Measurements from ENCODE around the gene CHRNA9.
"Not testable (repeated sequence)": the region's sequence is repeated elsewhere in the genome, so short reads cannot be mapped to it uniquely, and the experiment has no call there.

Gene CHRNA9, protein sequence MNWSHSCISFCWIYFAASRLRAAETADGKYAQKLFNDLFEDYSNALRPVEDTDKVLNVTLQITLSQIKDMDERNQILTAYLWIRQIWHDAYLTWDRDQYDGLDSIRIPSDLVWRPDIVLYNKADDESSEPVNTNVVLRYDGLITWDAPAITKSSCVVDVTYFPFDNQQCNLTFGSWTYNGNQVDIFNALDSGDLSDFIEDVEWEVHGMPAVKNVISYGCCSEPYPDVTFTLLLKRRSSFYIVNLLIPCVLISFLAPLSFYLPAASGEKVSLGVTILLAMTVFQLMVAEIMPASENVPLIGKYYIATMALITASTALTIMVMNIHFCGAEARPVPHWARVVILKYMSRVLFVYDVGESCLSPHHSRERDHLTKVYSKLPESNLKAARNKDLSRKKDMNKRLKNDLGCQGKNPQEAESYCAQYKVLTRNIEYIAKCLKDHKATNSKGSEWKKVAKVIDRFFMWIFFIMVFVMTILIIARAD

DNA sequence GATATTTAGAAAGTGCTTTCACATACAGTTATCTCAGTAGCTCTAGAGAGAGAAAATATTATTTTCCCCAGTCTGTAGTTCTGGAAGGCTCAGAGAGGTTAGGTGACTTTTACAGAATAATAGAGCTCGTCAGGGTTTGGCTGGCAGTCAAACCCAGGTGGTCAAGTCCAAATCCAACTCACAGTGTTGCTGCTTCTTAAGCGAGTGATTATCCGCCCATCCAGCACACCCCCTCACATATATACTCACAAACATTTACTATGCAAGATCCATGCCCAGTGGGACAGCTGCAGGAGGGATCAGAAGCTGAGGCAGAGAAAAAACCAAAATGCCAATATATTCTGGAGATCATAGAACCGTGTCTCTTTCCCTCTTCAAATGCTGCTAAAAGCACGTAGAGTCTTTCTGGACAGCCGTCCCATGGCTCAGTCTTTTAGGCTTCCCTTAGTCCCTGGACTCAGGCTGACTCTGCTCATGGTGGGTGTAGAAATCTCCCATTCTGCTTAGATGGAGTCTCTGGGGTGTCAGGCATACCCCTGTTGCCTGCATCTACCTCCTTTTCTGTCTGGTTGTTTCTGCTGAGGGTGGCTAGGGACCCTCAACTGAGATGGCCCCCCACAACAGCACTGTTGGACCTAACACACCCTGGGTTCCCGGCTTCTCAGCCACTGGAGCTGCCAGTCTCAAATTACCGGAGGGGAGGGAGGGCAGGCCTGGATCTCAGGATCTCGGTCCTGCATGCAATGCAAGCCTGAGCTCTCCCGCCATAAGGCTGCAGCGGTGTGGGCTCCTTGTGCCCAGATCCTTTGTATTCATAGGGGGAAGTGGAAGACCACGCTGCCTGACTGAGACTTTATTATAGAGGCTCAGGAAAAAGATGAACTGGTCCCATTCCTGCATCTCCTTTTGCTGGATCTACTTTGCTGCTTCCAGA lies at the start of gene CHRNA9:
Gene CHRNA9, plus strand, starts transcription at position 743 of the 934 bp plus-strand sequence. Its CDS starts 135 bp downstream, at position 878.
- no peak for DNase-seq

DNA sequence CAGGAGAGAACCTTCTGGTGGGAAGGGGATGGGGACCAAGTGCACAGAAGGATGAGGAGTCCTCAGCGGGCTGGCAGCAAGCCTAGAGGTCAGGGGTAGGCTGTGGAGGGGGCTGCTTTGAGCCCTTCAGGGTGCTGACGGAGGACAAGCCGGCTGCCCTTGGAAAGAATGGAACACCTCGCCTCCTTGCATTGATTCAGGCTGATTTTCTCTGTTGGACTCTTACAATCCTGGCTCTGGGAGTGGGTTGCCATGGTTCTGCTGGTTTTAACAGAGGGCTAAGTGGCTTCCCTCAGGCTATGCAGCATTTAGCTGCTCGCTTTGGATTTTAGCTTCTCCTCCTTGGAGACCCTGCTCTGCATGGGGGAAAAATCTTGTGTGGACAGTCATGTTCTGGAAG lies 49.4 kb upstream of the CHRNA9 start:
- no peak for DNase-seq

DNA sequence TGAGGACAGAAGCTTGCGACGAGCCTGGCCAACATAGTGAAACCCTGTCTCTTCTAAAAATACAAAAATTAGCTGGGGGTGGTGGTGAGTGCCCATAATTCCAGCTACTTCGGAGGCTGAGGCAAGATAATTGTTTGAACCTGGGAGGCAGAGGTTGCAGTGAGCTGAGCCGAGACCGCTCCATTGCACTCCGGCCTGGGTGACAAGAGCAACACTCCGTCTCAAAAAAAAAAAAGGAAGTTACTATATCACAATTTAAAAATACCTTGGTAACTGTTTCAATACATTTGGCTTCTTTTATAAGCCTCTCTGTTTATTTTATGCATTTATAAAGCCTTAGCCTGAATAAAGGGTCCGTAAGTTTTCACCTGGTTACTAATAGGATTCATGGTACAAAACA lies 46.6 kb upstream of the CHRNA9 start:
- no peak for DNase-seq

DNA sequence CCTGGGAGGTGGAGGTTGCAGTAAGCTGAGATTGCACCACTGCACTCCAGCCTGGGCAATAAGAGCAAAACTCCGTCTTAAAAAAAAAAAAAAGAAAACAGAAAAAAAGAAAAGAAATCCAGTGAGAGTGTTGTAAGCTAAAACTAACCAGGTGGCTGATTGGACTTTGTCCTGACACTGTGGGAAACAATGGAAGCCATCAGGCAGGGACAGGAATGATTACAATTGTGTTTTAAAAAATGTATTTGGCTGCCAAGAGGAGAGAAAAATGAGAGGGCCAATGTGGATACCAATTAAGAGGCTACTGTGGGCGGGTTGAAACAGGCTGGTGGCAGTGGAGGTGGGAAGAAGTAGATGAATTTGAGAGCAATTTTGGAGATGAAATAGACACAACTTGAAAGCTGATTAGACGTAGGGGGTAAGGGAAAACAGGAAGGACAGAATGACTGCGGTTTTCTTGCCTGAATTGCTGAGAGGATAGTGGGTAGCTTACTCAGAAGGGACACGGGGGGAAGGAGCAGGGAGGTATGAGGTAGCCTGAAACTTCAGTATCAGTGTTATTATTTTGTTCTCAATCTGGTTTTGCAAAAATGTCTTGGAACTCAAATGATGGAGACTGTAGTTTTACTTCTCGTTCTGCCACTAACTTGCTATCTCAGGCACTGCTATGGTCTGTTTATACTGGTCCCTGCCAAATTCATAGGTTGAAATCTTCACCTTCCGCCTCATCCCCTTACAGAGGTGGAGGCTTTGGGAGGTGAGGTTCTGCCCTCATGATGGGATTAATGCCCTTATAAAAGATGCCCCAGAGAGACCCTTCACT lies 45.6 kb upstream of the CHRNA9 start:
- DNase-seq = peak; percentile 16 to 46

DNA sequence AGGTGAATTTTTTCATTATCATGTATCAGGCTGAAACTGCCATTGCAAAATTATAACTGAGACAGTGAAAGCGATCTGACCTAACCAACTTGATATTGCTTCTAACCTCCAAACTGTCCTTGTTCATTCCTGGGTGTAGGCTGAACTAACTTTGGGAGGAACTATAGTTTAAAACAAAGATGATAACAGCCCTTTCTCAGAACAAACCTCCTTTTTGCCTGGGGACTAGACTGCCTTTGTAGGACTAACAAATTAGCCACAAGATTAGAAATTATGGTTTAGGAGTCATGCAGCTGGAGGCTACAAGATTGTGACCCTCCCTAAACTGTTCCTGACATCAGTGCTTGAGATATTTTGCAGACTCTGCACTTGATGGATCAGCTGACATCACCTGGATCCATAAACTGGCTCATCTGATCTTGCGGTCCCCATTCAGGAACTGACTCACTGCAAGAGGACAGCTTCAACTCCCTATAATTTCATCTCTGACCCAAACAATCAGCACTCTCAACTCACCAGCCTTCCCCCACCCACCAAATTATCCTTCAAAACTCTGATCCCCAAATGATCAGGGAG lies 44.4 kb upstream of the CHRNA9 start:
- not testable (repeated sequence) for DNase-seq

DNA sequence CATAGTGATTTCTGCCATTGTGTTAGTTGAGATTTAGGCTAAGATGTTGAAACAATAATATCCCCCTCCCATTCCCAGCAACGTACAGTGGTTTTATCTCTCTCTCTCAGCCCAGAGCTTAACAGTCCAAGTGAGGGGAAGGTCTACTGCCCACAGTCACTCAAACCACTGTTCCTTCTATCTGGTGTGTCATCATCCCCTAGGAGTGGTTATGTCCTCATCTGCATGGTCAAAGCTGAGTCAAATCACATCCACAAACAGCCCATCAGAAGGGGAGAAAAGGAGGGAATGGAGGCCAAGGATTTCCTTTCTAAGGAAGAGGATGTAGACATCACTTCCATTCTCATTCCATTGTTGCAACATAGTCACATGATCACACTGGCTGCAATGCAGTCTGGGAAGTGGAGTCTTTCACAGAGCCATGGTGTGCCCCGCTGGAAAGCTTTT lies 42.8 kb upstream of the CHRNA9 start:
- DNase-seq = peak in 1 of 2 donors; percentile 24

DNA sequence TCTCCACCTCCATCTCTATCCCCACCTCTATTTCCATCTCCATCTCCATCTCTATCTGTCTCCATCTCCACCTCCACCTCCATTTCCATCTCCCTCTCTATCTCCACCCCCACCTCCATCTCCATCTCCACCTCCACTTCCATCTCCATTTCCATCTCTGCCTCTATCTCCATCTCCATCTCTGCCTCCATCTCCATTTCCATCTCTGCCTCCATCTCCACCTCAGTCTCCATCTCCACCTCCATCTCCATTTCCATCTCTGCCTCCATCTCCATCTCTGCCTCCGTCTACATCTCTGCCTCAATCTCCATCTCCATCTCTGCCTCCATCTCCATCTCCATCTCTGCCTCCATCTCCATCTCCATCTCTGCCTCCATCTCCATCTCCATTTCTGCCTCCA lies 40.8 kb upstream of the CHRNA9 start:
- no peak for DNase-seq

DNA sequence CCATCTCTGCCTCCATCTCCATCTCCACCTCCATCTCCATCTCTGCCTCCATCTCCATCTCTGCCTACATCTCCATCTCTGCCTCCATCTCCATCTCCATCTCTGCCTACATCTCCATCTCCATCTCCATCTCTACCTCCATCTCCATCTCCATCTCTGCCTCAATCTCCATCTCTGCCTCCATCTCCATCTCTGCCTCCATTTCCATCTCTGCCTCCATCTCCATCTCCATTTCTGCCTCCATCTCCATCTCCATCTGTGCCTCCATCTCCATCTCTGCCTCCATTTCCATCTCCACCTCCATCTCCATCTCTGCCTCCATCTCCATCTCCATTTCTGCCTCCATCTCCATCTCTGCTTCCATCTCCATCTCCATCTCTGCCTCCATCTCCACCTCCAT lies 40.1 kb upstream of the CHRNA9 start:
- DNase-seq = not testable (repeated sequence)

DNA sequence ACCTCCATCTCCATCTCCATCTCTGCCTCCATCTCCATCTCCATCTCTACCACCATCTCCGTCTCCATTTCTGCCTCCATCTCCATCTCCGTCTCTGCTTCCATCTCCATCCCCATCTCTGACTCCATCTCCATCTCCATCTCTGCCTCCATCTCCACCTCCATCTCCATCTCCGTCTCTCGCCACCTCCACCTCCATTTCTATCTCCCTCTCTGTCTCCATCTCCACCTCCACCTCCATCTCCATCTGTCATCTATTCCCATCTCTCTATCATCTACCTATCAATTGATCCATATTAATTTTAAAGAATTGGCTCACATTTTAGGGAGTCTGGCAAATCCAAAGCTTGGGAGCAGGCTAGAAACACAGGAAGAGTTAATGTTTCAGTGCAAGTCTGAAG lies 39.6 kb upstream of the CHRNA9 start:
- no peak for DNase-seq

DNA sequence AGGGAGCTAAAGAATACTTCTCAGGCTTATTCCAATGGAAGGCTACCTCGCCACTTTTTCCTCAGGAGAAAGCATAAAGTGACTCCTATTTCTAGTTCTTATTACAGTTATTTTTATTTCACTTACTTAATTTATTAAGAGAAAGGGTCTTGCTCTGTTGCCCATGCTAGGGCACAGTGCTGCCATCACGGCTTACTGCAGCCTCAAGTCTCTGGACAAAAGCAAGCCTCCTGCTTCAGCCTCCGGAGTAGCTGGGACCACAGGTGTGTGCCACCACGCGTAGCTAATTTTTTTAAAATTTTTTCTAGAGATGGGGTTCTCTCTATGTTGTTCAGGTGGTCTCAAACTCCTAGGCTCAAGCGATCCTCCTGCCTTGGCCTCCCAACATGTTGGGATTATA lies 36.0 kb upstream of the CHRNA9 start:
- no peak for DNase-seq

DNA sequence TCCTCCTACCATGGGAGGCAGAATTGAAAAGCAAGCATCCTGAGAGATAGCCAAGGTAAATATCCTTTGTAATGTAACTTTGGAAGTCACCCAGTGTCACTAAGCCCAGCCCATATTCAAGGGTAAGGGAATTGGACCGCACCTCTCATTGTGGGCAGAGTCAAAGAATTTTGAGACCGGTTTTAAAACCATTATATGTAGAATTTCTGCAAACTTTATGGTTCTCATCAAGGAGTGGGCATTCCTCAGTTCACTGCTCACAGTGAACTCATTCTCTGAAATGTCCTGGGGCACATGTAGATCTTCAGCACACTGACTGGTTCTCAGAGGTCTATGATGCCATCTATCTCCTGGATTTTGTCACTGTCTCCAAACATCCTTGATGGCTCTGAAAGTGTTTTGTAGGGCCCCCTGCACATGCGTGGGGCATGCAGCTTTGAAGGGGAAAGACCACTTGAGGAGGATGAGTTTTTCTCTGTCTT lies 35.3 kb upstream of the CHRNA9 start:
- DNase-seq = no peak

DNA sequence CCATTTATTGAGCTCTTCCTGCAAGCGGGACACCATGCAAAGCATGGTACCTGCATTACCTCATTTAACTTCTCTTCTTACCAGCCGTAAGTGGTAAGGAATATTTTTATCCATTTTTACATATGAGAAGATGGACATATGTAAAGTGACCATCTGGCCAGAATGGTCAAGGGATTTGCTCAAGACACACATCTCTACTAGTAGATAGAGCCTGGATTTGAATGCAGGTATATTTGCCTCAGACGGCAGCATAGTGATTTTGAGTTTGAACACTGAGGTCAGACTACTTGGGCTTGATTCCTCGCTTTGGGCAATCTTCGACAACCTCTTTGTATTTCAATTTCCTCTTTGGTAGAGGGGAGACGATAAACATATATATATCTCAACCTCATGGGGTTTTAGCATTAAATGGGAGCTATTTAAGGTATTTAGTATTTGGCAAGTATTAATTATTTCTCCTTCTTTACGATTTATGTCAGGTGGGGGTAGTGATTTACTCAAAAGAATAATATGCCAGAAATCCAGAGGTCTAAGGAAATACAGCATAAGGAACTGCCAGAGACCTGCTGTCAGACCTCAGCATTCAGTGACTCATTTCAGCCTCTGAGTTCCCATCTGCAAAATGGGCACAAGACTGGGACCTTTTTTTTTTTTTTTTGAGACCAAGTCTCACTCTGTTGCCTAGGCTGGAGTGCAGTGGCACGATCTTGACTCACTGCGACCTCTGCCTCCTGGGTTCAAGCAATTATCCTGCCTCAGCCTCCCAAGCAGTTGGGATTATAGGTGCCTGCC lies 34.6 kb upstream of the CHRNA9 start:
- DNase-seq = no peak

DNA sequence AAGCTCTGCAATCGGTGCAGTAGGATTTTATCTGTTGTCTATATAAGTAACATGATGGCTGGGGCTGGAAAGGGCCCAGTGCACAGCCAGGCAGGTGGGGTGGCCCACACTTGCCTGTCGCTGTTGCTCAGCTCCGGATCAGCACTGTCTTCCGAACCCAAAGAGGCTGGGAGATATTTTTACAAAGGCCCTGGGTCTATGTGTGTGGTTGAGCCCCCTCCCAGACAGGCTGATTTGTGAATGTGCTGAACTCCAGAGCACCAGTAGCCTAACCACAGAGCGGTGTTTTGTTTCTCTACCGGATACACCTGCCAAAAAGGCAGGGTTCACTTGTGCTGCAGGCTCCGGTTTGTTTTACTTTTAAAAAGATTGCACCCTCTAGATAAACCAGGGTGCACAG lies 33.5 kb upstream of the CHRNA9 start:
- peak; percentile 83 to 85 for DNase-seq

DNA sequence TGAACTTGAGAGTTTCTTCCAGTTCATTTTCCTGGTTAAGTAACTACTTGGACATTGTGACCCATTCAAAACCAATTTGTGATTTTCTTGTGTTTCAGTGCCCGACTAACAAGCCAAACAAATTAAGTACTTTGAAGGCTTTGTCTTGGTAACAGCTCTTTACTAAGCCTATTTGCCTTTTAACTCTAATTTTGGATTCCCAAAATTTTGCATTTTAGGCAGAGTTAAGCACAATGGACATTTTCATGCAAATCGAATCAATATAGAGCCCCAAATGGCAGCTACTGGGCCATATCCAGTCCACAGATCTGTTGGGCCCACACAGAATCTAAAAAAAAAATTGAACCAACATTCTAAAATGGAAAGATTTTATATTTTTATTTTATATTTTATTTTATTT lies 31.4 kb upstream of the CHRNA9 start:
- DNase-seq = no peak

DNA sequence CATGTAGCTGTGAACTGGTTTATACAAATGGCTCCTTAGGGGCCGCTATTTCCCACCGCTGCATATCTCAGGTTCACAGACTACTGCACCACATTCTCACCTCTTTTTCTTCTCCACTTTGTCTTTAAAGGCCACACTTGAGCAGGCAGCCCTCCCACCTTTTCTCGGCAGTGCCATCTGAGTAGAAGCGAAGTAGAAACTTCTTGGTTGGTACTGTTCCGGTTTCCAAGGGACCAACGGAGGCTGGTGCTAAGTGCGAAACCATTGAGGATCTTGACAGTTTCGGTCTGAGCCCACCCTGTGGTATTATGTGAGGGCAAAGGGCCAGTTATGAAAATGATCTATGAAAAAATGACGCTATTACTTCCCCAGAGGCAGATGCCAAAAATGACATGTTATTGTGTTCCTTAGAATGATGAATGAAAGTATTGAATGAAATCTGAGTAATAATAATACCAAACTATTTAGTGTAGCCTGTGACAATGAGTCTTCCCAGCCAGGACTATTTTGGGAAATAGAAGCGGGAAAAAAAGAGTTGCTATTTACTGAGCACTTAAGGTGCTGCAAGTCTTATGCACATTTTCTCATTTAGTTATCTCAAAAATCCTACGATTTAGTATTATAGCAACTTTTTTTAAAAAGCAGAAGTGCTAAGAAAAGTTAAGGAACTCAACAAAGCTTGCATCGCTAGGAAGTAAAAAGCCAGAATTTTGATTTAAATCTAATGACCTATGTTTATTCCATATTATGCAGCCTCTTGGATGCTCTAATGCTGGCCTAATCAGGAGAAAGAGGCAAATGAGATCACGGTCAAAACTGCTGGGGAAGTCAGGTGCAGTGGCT lies 29.6 kb upstream of the CHRNA9 start:
- DNase-seq = peak; percentile 58 to 70

DNA sequence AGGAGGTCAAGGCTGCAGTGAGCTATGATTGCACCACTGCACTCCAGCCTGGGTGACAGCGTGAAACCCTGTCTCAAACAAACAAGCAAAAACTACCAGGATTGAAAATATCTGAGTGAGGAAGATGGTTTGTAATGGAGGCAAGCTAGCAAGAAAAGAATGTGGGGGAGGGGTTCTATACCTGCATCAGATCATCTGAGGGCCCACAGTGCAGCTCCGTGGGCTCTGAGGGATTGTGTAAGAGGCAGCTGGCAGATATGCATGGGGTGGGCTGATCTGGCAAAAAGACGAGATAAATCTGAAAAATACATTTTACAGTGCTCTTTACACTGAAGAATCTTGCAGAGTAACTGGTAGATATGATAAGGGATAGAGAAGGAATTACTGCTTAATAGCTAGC lies 28.9 kb upstream of the CHRNA9 start:
- DNase-seq = no peak

DNA sequence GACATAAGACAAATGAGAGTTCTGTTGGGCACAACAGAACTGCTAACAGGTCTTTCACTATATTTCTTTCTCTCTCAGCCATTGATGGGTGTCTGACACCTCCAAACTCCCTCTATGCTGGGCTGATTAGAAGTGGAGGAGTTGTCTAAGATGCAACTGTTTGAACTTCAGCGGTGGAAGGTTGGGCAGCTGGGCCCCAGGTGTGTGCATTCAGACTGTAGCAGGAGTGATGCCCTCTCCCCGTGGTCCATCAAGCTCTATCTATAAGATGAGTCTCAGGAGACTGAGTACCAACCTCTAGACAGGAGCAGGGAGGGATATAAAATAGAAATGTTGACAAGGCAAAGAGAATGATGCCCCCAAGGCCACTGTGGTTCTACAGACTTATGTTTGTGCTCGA lies 28.2 kb upstream of the CHRNA9 start:
- DNase-seq = no peak

DNA sequence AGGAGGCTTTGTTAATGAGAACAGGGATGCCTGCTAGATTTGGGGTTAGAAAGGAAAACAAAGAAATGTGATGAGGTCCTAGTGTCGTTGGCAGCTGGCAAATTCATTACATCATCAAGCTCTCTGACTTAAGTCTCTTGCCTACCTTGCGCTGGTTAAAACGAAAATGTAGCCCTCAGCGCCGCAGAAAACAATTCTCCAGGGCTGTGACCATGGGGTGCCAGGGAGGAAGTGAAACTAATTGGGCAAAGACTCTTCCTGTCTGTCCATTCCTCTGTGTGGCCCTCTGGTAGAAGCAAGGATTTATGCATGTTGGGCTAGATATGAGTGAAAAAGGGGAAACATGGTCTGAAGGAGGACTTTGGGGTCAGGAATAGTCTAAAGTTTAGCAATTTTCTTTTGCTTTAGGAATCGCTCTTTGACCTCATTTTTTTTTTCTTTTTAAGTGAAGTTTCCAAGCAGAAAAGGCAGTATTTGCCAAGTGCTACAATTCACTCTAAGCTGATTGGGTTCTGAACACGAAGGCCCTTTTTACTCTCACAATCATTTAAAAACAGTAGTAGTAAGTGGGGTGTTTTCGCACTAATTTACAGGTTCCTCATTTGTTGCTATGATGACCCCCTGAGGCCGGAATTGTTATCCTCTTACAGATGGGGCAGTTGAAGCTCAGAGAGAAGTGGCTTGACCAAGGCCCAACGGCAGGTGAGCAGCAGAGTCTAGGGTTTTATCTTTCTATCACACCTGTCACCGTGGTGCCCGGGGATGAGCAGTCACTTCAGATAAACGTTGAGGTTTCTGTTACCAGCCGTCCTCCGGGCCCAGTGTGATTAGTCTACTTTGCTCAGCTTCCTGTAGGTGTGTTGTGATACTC lies 27.3 kb upstream of the CHRNA9 start:
- peak; percentile 82 to 83 for DNase-seq

DNA sequence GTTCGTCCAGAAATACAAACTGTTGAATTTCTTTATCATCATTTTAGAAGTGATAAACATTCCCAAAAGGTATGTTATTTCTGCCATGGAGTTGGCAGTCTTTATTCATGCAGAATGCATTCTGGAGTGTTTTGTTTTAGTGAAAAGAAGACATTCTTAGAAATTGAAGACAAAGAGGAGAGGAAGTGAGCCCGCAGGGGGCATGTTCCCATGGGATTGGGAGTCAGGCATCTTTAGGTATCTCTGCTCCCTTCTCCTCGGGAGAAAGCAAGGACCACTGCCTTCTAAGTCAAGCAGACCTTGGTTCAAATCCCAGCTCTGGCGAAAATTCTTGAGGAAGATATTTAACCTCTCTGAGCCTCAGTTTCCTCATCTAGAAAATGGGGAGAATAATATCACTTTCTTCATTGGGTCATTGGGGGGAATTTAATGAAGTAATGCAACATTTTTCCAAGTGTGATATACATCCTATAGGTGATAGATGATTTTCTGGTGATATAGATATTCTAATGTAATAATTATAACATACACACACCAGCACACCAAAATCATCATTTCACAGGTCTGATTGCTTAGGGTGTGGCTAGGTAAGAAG lies 26.5 kb upstream of the CHRNA9 start:
- DNase-seq = no peak
